HG03342 (cell line): ENCODE measurements around the gene BCAS1.

Experiments
- ATAC-seq: cut with Tn5 transposase; IDR thresholded peaks from one replicate; pipeline ENCODE4 v1.9.1; 2021; ENCODE audit warnings: mild to moderate bottlenecking, moderate library complexity; ENCODE audit not compliant: unreplicated experiment

Gene BCAS1

DNA sequence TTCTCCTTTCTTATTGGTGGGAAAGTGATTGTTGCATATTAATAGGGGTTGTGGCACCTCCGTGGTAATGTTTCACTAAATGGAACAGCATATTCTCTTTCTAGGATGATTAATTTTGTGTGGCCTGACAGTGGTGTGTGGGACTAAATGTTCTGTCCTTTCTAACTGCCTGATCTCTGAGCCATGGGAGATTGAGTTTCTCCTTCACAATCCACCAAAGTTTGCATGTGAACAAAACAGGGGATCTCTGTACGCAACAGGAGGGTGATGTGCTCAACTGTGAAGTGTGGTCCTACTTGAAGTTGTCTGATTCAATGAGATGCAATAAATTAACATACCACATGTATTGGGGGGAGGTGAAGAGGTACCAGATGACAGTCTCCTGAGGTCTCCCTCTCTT lies 19.3 kb downstream of the BCAS1 start:
- ATAC-seq: no peak

DNA sequence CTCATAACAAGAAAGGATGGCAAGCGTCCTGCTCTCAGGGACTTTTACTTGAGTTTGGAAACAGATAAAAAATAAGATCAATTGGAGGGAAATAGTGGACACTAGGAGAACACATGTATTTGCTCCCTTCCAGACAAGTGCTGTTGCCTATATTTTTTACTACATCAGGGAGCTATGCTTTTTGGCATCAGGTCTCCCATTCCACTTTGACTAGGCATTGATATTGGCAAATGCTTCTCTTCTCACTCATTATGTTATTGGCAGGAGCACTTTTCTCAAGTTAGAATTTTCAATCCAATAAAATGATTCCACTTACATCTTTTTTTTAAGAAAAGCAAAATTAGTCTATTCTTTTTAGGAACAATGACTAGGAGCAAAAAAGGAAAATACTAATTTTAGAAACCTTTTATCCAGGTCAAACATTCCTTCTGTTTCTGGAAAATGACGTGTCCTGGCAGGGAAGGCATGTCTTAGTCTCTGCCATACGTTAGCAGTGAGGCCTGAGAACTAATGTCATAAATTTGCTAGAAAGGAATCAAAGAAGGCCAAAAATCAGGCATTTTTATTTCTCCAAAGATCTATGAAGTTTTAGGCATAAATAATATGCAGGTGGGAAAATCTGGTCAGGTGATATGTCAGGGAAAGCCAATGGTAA lies 21.4 kb downstream of the BCAS1 start:
- ATAC-seq: no peak

DNA sequence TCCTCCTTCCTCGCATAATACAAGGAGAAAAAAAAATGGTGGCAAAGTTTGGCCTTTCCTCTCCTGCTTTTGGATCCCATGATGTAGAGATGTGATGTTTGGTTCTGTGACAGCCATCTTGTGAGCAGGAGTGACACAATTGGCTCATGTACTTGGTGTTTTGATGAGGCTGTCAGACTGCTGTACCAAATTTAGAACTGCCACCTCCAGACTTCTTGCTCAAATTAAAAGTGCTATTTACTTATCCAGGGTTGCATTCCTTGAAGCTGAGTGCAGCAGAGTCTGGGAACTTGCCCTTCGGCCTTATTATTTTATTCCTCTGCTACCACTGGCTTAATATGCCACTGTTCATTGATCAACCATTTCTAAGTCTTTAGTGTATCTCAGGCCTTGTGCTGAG lies 21.9 kb downstream of the BCAS1 start:
- ATAC-seq: no peak

DNA sequence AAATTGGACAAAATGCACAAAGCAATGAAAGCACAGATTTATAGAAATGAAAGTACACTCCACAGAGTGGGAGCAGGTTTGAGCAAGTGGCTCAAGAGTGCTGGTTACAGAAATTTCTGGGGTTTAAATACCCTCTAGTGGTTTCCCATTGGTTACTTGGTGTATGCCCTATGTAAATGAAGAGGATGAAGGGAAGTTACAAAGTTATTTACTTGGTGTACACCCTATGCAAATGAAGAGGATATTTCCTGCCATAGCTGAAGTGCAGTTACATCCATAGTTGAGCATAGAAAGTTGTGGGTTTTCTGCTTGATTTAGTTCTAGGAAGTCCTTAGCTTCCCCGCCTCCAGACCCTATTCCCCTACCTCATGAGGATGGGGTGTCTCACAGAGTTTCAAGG lies 22.7 kb downstream of the BCAS1 start:
- ATAC-seq: no peak

DNA sequence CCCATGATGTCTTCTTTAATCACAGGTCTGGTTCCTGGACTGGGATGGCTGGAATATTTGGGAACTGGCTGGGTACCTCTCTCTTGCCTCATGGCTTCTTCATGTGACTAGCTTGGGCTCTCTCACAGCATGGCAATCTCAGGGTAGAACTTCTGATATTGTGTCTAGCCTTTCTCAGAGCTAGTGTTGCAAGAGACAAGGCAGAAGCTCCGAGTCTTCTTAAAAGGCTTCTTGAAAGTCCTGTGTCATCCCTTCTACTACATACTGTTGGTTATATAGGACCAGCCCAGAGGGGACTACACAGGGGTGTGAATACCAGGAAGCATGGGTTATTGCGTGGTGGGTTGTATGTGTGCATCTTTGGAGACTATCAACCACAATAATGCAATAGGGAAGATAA lies 23.3 kb downstream of the BCAS1 start:
- no peak for ATAC-seq

DNA sequence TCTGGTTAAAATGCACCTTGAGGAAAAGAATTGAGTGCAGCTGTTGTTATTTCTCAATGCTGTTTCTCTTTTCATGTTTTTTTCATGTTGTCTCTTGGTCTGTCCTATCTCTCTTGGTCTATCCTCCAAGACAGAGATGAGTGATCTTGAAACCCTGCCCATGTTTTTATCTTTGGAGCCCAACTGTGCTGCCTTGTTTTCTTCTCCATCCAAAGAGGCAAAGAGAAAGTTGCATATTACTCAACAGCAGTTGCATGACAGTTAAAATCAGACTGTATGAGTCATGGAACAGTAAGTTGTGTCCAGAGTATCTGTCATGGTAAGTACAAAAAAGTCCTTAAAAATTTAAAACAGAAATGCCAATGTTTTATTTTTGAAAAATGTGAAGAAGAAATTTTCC lies 26.2 kb downstream of the BCAS1 start:
- ATAC-seq: no peak

DNA sequence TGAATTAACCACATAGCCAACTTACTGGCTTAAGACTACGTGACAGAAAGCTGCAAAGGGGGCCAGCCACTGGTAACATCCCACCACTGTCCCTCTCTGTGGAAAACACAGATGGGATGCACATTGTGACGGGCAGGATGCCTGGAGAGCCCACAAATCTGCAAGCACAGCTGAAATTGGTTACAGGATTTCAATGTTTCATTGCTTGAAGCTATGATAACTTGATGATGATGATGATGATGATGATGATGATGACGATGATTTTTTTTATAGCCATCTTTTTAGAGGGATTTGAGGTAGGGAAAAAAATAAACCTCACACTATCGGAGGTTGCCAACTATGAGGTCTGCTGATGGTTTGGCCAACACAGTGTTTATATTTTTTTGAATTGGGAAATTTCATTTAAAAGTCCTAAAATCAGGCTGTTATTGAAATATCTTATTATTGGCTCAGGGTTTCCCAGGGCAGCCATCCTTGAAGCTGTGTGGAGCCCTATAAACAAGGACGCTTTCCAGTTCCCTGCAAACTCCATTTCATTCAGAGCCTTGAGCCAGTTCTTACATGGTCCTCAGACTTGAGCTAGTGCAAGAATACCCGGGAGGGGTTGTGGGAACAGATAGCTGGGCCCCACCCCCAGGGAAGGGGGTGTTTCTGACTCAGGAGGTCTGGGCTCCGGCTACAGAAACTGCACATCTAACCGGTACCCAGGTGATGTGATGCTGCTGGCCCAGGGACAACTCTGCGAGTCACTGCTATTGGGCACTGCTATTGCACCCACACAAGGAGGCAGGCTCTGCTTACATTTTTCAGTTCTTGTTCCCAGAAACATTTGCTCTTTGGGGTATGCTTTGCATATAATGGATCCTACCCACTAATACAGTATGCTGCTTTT lies 27.1 kb downstream of the BCAS1 start:
- no peak for ATAC-seq

DNA sequence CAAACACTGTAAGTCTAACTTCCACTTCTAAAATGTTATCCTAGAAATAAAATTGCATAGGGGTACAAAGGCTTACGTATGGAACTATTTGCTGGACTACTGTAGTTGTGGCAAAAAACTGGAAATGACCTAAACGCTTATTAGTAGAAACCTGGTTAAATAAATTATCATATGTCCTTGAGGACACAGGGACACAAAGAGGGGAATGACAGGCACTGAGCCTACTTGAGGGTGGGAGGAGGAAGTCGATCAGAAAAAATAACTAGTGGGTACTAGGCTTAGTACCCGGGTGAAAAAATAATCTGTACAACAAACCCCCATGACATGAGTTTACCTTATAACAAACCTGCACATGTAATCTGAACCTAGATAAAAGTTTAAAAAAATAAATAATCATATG lies 28.4 kb downstream of the BCAS1 start:
- no peak for ATAC-seq

DNA sequence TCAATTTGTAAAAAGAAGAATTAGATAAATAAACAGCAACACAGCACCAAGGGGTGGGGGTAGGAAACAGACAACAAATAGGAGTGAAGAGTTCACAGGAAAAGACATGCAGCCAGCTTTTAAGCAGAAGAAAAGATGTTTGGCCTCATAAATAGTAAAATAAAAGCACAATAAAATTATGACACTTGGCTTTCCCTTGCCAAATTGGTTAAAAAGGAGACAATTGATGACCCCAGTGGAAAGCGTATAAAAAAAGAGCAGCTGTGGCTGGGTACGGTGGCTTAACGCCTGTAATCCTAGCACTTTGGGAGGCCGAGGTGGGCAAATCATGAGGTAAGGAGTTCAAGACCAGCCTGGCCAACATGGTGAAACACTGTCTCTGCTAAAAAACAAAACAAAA lies 29.1 kb downstream of the BCAS1 start:
- ATAC-seq: no peak

DNA sequence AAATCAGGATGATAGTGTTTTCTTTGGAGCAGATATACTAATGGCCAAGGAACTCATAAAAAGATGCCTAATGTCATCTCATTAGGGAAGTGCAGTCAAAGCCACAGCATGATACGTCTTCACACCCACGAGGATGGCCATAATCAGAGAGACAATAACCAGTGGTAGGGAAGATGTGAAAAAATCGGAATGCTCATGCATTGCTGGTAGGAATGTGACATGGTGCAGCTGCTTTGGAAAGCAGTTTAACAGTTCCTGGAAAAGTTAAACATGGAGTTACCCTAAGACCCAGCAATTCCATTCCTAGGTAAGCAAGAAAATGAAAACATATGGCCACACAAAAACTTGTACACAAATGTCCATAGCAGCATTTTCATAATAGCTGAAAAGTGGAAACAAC lies 29.9 kb downstream of the BCAS1 start:
- no peak for ATAC-seq

DNA sequence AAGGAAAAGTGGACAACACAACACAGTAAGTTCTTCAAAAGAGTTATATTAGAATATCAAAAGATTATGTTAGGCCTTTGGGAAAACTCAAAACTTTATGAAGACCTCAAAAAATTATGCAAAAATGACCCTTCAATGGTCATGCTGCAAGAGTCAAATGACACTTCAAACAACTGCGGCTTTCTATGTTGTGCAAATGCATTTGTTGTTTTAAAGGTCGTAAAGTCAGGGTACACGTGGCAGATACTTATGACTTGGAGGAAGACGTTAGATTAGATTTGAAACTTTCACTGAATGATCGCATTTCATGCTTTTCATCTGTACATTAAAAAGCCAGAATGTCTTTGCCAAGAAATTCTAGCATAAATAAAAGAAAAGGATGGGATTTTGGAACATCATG lies 31.4 kb downstream of the BCAS1 start:
- ATAC-seq: no peak

DNA sequence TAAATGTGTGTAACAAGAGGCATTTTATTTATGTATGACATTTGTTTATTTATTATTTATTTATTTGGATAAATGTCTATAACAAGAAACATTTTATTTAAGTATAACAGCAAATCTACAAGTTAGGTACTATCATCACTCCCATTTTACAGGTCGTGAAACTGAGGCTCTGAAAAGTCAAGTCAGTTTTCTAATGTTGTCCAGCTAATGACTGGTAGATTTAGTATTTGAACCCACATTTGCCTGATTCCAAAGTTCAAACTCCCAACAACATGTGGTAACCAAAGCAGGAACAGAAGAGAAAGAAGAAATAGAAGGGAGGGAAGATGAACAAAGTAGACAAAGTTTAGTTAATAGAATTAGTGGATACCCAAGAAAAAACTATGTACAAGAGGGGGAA lies 32.9 kb downstream of the BCAS1 start:
- ATAC-seq: no peak

DNA sequence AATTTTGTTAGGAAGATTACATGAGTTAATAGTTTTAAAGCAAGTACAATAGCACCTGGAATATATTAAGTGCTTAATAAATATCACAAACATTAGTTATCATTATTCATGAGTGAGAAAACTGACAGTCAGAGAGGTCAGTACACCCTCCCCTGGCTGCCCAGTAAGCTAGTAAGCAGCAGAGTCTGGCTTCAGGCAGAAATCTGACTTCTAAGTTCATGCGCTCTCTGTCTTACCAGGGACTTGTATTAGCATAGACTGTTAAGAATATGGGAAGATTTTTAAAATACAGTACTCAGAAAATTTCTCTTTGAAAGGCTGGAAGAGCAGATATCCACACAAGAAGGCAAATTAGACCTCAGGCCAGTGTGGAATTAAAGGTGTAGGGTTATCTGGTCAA lies 40.8 kb downstream of the BCAS1 start:
- ATAC-seq: no peak

DNA sequence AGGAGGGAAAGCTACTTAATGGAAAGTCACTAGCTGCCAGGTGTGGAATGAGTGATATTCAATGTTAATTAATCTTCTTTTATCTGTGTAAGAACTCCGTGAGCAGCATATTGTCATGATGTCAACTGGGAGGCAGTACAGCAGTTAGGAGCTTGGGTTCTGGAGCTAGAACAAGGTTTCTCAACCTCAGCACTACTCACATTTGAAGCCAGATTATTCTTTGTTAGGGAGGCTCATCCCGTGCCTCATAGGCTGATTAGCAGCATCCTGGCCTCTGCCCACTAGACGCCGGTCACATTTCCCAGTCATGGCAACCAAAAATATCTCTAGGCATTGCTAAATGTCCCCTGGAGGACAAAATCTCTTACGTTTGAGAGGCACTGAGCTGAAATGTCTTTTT lies 41.2 kb downstream of the BCAS1 start:
- no peak for ATAC-seq

DNA sequence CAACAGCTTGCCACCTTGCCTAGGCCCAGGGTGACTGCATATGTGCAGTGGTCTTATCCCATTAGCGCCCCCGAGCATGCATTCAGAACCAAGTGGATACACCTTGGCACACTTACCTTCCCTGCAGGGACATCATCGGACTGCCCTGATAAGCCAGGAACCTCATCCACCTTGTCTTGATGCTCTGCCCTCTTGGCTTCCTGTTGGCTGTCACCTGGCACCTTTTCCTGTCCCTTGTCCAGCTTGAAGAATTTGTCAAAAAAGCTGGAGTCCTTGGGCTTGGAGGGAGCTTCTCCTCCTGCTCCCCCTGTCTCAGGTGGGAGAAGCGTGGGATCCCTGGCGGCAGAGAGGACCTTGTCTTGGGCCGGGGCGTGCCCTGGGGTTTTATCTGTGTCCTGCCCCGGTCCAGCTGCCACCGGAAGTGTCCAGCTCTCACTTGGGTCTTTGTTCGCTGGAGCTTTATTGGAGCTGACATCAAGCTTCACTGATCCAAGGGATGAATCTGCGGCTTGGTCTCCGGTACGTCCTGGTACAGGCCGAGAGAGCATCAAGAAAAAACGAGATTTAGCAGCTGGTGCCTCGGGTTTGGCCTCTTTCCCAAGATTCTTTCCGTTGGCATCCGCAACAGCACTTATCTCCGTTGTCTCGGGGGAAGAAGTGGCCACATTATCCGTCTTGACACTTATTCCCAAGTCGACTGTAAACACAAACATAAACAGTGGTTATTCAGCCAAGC lies 42.0 kb downstream of the BCAS1 start:
- no peak for ATAC-seq

DNA sequence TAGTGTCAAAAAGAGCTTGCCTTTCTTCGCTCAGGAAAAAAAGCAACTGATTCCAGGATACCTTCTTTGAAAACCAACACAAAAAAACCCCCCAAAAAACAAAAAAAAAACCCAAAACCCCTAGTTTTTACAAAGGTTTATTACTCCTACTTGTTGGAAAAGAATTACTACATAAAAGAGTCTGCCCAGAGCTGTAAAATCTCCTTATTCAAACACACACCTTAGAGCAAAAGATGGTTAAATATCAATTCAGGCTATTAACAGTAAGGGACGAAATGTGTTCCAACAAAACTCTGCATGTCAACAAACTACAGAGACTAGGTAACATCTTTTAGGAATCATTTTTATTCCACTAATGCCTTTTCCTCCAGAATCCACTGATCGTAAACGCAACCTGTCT lies 42.7 kb downstream of the BCAS1 start:
- no peak for ATAC-seq

DNA sequence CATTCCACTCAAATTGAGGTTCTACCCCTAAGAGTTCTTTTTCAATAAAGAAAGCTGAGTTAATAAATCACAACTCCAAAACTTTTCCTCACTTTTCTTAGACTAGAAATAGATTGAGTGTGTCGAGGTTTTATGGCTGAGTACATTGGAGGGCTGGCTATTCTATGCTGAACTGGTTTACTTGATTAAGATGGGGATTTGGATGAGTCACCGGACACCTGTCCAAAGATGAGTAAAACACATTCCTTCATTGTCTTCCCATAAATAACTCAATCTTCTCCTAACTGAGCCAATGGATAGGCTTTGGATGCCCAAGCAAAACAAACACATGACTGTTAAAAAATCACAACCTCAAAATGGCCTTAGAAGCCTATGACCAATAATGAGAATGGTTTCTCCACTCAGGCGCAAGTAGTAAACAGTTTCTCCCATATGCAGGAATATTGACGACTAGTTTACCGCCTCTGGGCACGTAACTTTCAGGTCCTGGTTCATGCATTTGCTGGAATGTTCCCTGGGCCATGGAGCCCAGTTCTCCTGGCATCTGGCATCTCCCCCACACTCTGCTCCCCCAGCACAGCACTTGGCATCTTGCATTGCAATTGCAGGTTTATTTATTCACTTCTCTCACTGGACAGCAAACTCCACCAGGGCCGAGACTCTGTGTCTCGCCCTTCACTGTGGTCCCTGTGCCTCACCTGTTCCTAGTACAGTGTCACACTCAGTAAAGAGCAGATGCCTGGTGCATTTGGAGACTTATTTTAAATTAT lies 43.9 kb downstream of the BCAS1 start:
- ATAC-seq: no peak

DNA sequence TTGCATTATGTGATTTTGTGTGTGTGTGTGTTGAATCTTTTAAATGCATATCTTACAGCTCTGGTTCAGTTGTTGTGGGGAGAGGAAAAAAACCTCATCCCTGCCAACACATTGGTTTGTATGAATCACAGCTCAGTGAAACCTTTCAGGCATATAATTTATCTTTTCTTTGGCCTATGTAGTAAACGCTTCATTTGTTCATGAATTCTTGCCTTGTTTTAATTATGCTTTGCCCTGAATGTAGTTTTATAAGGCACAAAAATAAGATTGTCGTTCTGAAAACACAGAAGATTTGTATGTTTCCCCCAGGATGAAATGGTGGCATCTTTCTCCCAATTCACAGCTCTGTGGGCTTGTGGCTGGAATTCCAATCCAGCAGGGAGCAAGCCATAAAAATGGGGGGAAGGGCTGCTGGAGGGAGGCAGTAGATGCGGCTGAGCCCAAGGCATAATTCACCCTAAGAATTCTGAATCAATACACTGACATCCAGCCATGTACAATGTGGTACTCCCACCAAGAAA lies 45.1 kb downstream of the BCAS1 start:
- no peak for ATAC-seq

DNA sequence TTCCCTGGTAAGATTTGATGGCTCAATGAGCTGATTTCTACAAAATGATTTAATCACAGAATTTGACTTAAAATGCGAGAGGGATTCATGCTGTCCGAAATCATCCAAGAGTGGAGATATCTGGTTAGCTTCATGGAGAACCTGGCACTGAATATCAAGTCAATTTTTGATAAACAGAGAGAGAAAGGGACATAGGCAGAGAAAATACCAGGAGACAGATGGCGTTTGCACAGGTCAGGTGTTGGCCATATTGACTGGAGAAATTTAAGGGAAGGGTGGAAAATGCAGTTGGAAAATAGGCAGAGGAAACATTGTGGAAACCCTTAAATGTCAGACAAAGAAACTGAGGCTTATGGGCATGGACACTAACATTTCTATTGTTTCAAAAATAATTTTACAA lies 47.0 kb downstream of the BCAS1 start:
- ATAC-seq: no peak

DNA sequence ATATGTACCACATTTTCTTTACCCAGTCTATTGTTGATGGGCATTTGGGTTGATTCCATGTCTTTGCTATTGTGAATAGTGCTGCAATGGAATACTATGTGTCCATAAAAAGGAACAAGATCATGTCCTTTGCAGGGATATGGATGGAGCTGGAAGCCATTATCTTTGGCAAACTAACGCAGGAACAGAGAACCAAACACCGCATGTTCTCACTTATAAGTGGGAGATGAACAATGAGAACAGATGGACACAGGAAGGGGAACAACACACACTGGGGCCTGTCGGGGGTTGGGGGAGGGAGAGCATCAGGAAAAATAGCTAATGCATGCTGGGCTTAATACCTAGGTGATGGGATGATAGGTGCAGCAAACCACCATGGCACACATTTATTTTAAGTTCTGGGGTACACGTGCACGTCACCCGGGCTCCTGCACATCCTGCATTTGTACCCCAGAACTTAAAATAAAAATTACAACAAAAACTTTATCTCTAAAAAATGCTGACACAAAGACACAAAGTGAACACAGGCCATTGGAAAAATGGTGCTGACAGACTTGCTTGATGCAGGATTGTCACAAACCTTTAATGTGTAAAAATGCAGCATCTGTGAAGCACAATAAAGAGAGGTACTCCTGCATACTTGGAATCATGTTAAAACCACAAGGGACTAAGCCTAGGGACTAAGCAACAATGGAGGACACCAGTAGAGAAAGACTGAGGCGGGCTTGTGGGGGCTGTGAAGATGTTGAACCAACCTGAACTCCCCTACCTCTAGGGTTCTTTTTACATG lies 48.8 kb downstream of the BCAS1 start:
- no peak for ATAC-seq
